NOMO-1 (cell line): ENCODE data around the gene CFAP58.

Source experiments
- DNase-seq, 2 experiments: peaks; one replicate each; lab custom pipeline; 2025; ENCODE audit not compliant: unreplicated experiment in 2 of 2; lab: John Stamatoyannopoulos, UW

The CFAP58 gene

GRCh38 chr10:104321226-104321625 lies 32.4 kb upstream of the CFAP58 start:
- no peak for DNase-seq

- no peak for DNase-seq
Observed at GRCh38 chr10:104321725-104322415, 31.8 kb upstream of the CFAP58 start.

- DNase-seq, result peak; percentile 63 to 77
Observed at GRCh38 chr10:104322416-104322782, 31.2 kb upstream of the CFAP58 start.

- no peak for DNase-seq
Observed at GRCh38 chr10:104323085-104323484, 30.5 kb upstream of the CFAP58 start.

- DNase-seq, result peak; percentile 43 to 56
Observed at GRCh38 chr10:104323760-104324201, 29.9 kb upstream of the CFAP58 start.

GRCh38 chr10:104324221-104324686 lies 29.4 kb upstream of the CFAP58 start:
- DNase-seq, result peak; percentile 89 to 90

GRCh38 chr10:104324931-104325330 lies 28.7 kb upstream of the CFAP58 start:
- DNase-seq, result no peak

GRCh38 chr10:104325436-104326435 lies 27.9 kb upstream of the CFAP58 start:
- no peak for DNase-seq

GRCh38 chr10:104326991-104327610 lies 26.5 kb upstream of the CFAP58 start:
- DNase-seq, result no peak

GRCh38 chr10:104327745-104328645 lies 25.6 kb upstream of the CFAP58 start:
- no peak for DNase-seq

GRCh38 chr10:104328646-104328895 lies 25.1 kb upstream of the CFAP58 start:
- DNase-seq, result no peak

GRCh38 chr10:104328896-104329710 lies 24.5 kb upstream of the CFAP58 start:
- DNase-seq, result peak; percentile 46 to 61

- DNase-seq, result no peak
Observed at GRCh38 chr10:104329735-104330134, 23.9 kb upstream of the CFAP58 start.

- DNase-seq, result no peak
Observed at GRCh38 chr10:104330168-104331110, 23.2 kb upstream of the CFAP58 start.

- no peak for DNase-seq
Observed at GRCh38 chr10:104331208-104331838, 22.3 kb upstream of the CFAP58 start.

- DNase-seq, result no peak
Observed at GRCh38 chr10:104332243-104333031, 21.2 kb upstream of the CFAP58 start.

- no peak for DNase-seq
Observed at GRCh38 chr10:104333032-104333727, 20.5 kb upstream of the CFAP58 start.
